Liver (tissue), 9 donors: ENCODE measurements around the gene NR6A1. TPM values are rescaled to one million over a fixed set of nuclear protein-coding genes. Genes with fewer than 3 reads are reported as not detected.

Experiments
- DNase-seq: peaks from one replicate; pipeline ENCODE4 v3.0.0-alpha.2; 2017; ENCODE audit warnings: low spot score
- H3K27ac ChIP-seq, 2 donors: one replicate each; pipeline ENCODE4 v1.7.0; 2013; ENCODE audit warnings: inconsistent platforms in 2 of 2, low read length in 2 of 2, control low read depth in 1 of 2, low read depth in 1 of 2, mild to moderate bottlenecking in 1 of 2
- H3K27me3 ChIP-seq, 4 donors: one replicate each; pipeline versions ENCODE4 v1.6.1 to v1.7.0; 2013; ENCODE audit warnings: low read length in 3 of 4, inconsistent platforms in 1 of 4, mild to moderate bottlenecking in 1 of 4, moderate library complexity in 1 of 4; ENCODE audit not compliant: control insufficient read depth in 4 of 4, insufficient read depth in 4 of 4
- H3K36me3 ChIP-seq, 4 donors: one replicate each; pipeline versions ENCODE4 v1.6.1 to v1.7.0; 2013; ENCODE audit warnings: low read length in 3 of 4, mild to moderate bottlenecking in 3 of 4, low read depth in 1 of 4, moderate library complexity in 1 of 4; ENCODE audit not compliant: control insufficient read depth in 4 of 4, insufficient read depth in 3 of 4
- H3K4me1 ChIP-seq, 4 donors: one replicate each; pipeline versions ENCODE4 v1.6.1 to v1.7.0; 2013; ENCODE audit warnings: low read length in 3 of 4, mild to moderate bottlenecking in 3 of 4, moderate library complexity in 1 of 4; ENCODE audit not compliant: control insufficient read depth in 4 of 4, insufficient read depth in 4 of 4
- H3K4me3 ChIP-seq, 3 donors: one replicate each; pipeline versions ENCODE4 v1.6.1 to v1.7.0; 2013; ENCODE audit warnings: low read length in 3 of 3, control low read depth in 1 of 3, low read depth in 1 of 3, mild to moderate bottlenecking in 1 of 3
- H3K9ac ChIP-seq, 2 donors: one replicate each; pipeline ENCODE4 v1.7.0; 2013; ENCODE audit warnings: low read length in 2 of 2, mild to moderate bottlenecking in 2 of 2, moderate library complexity in 2 of 2, control low read depth in 1 of 2, low read depth in 1 of 2
- H3K9me3 ChIP-seq, 4 donors: one replicate each; pipeline versions ENCODE4 v1.6.1 to v1.7.0; 2013; ENCODE audit warnings: low read length in 3 of 4; ENCODE audit not compliant: control insufficient read depth in 4 of 4
- FOXA2 ChIP-seq: IDR thresholded peaks from 2 replicates; pipeline ENCODE4 v1.6.1; 2016; ENCODE audit warnings: antibody characterized with exemption
- HNF4A ChIP-seq, 2 donors: conservative IDR thresholded peaks; 2 replicates each; pipeline ENCODE4 v1.6.1; 2016; ENCODE audit warnings: antibody characterized with exemption in 2 of 2, mild to moderate bottlenecking in 2 of 2
- HNF4G ChIP-seq: IDR thresholded peaks from 2 replicates; pipeline ENCODE4 v1.6.1; 2016; ENCODE audit warnings: antibody characterized with exemption
- RAD21 ChIP-seq, 2 donors: IDR thresholded peaks; 2 replicates each; pipeline ENCODE4 v1.6.1; 2016; ENCODE audit warnings: antibody characterized with exemption in 2 of 2, mild to moderate bottlenecking in 2 of 2
- REST ChIP-seq: IDR thresholded peaks from 2 replicates; pipeline ENCODE4 v1.6.1; 2016; ENCODE audit warnings: antibody characterized with exemption, mild to moderate bottlenecking
- RXRA ChIP-seq, 2 donors: IDR thresholded peaks; 2 replicates each; pipeline ENCODE4 v1.6.1; 2017 to 2018; ENCODE audit warnings: antibody characterized with exemption in 2 of 2, mild to moderate bottlenecking in 1 of 2
- SP1 ChIP-seq: IDR thresholded peaks from 2 replicates; pipeline ENCODE4 v1.6.1; 2018; ENCODE audit warnings: antibody characterized with exemption, mild to moderate bottlenecking
- TAF1 ChIP-seq: conservative IDR thresholded peaks from 2 replicates; pipeline ENCODE4 v1.6.1; 2016; ENCODE audit warnings: antibody characterized with exemption, mild to moderate bottlenecking
- YY1 ChIP-seq: IDR thresholded peaks from 2 replicates; pipeline ENCODE4 v1.6.1; 2016; ENCODE audit warnings: antibody characterized with exemption, mild to moderate bottlenecking
- ZBTB33 ChIP-seq: IDR thresholded peaks from 2 replicates; pipeline ENCODE4 v1.6.1; 2016; ENCODE audit warnings: antibody characterized with exemption
- WGBS: extraction: QIAGEN DNeasy Blood & Tissue Kit; methylation state at CpG from one replicate; pipeline ENCODE4 v1.1.7; 2013; 5-methylcytosine and 5-hydroxymethylcytosine counted together
- polyA plus RNA-seq, 2 donors: library from polyadenylated mRNA; stranded (reverse) in 1 of 2; unstranded in 1 of 2; fragments of 200-250 nt in 1 of 2; fragments of >200 nt in 1 of 2; fragmentation: Nextera tagmentation in 1 of 2; extraction: Ambion mirVana in 1 of 2; gene quantifications; one replicate each; pipeline versions ENCODE4 v1.2.1 to v1.2.3, GENCODE V29; 2013 to 2015
- total RNA-seq, 2 donors: library from RNA; depleted of rRNA; stranded (reverse); fragments of >200 nt; gene quantifications; one replicate each; pipeline ENCODE4 v1.2.3, GENCODE V29; 2014
- TF ChIP-seq, protein P1 (sequence below): fragments of 150-350 bp; IDR thresholded peaks from 2 replicates; pipeline ENCODE4 v1.5.1; 2017; ENCODE audit warnings: improper control_type of control experiment, low read depth, low read length; ENCODE audit not compliant: missing input control
- TF ChIP-seq, protein P2 (sequence below): IDR thresholded peaks from 2 replicates; pipeline ENCODE4 v1.6.1; 2016; ENCODE audit warnings: antibody characterized with exemption
- donor health status: healthy.
- donor health status: healthy.
- donor health status: healthy.
- donor health status: healthy.
- donor health status: healthy.

NR6A1 gene
- total and polyA plus RNA-seq, 4 donors: 0.72 to 6.1 (median 2.1) TPM

DNA sequence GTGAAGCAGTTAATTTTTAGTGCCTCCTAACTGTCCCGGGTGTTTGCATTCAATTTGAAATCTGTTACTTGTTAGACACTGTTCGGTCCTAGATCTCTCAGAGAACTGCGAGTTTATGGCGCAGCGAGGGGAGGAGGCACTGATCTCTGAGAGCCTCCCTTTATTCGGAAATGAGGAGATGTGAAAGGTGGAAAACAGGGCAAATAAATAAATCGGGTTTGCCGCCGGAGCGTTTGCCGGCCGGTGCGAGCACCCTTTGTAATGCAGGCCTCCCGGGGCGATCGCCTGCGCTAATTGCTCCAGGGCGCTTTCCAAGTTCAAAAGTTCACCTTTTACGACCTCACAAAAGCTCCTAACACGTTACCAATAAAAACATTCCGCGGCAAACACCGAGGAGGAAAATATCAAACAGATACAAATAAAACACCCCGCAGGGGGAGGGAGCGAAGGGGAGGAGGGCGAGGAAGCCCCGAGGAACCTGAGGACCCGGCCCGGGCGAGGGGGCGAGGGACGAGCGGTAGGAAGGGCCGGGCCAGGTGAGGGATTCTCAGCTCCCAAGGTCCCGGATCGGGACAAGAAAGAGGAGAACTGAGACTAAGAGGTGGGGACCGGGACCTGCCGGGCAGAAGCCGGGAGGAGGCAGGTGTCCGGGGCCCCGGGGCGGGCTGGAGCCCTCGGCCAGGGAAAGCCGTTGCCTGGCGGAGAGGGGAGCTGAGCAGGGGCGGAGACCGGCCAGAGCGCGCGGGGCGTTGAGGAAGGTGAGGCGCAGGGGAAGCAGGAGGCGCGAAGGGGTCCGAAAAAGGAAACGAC lies 1.4 kb downstream of the NR6A1 start:
- Histone ChIP-seq H3K9ac (peak overlapping the region; percentile 71 to 72), H3K27ac (peak overlapping the region; percentile 76 to 81), H3K4me1 (peaks cover 0 to 31% (median 28%) of the 10 kb centered on the region in 4 donors), H3K36me3 (no peaks in the 10 kb centered on the region), H3K27me3 (no peaks in the 10 kb centered on the region), H3K9me3 (no peaks in the 10 kb centered on the region), H3K4me3 (peak overlapping the region; percentile 55 to 97 (median 83))
- peak; percentile 52 for DNase-seq
- TF ChIP-seq TAF1 (peak; percentile 56), RXRA (IDR thresholded peaks at IDR 0.05) (peak in 1 of 2 donors; percentile 31), YY1 (peak; percentile 24), HNF4G (no peak), REST (peak; percentile 11), ZBTB33 (no peak), FOXA2 (no peak), HNF4A (conservative IDR thresholded peaks at IDR 0.05) (peak in 1 of 2 donors; percentile 3)
- TF ChIP-seq, protein P1, sequence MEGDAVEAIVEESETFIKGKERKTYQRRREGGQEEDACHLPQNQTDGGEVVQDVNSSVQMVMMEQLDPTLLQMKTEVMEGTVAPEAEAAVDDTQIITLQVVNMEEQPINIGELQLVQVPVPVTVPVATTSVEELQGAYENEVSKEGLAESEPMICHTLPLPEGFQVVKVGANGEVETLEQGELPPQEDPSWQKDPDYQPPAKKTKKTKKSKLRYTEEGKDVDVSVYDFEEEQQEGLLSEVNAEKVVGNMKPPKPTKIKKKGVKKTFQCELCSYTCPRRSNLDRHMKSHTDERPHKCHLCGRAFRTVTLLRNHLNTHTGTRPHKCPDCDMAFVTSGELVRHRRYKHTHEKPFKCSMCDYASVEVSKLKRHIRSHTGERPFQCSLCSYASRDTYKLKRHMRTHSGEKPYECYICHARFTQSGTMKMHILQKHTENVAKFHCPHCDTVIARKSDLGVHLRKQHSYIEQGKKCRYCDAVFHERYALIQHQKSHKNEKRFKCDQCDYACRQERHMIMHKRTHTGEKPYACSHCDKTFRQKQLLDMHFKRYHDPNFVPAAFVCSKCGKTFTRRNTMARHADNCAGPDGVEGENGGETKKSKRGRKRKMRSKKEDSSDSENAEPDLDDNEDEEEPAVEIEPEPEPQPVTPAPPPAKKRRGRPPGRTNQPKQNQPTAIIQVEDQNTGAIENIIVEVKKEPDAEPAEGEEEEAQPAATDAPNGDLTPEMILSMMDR: no peak
- 2% methylated on average over 56 of the region's 56 CpGs for WGBS

- Histone ChIP-seq H3K36me3 (no peaks in the 10 kb centered on the region), H3K9ac (peak overlapping the region; percentile 71 to 72), H3K4me1 (peaks cover 0 to 37% (median 28%) of the 10 kb centered on the region in 4 donors), H3K9me3 (no peaks in the 10 kb centered on the region), H3K27ac (peak overlapping the region; percentile 76 to 81), H3K4me3 (peak overlapping the region; percentile 55 to 97 (median 83)), H3K27me3 (no peaks in the 10 kb centered on the region)
- WGBS: 19% methylated on average over 11 of the region's 11 CpGs
- no peak for DNase-seq
- TF ChIP-seq FOXA2: no peak
- TF ChIP-seq, protein P2, sequence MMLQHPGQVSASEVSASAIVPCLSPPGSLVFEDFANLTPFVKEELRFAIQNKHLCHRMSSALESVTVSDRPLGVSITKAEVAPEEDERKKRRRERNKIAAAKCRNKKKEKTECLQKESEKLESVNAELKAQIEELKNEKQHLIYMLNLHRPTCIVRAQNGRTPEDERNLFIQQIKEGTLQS: no peak
- peak; percentile 72 to 77 for TF ChIP-seq RXRA (IDR thresholded peaks at IDR 0.05)
- TF ChIP-seq SP1: peak; percentile 70
- peak in 1 of 2 donors; percentile 13 for TF ChIP-seq RAD21 (IDR thresholded peaks at IDR 0.05)
- TF ChIP-seq HNF4A (conservative IDR thresholded peaks at IDR 0.05): peak; percentile 49 to 56
- peak; percentile 13 for TF ChIP-seq REST
These were observed 2.2 kb downstream of the NR6A1 start for GRCh38 chr9:124768750-124769548.
